ENCODE measurements around the gene CDK2. TPM values are rescaled to one million over a fixed set of nuclear protein-coding genes. Genes with fewer than 3 reads are reported as not detected.

Gene CDK2
- total and polyA plus RNA-seq, 4 donors = 14.5 to 54.4 (median 28.7) TPM

- Histone ChIP-seq H3K9me3 (ENCODE audit: control insufficient read depth, insufficient read depth, low read length) (no peaks in the 10 kb centered on the region), H3K27ac (ENCODE audit: low read depth, low read length) (no peak overlapping the region), H3K27me3 (ENCODE audit: control insufficient read depth, insufficient read depth, low read length) (peaks cover 13% of the 10 kb centered on the region), H3K4me3 (ENCODE audit: low read depth, low read length) (no peak overlapping the region), H3K36me3 (ENCODE audit: control insufficient read depth, insufficient read depth, low read length) (no peaks in the 10 kb centered on the region), H3K4me1 (ENCODE audit: control insufficient read depth, insufficient read depth, low read length) (peaks cover 28% of the 10 kb centered on the region)
- 73% methylated on average over 1 of the region's 8 CpGs for WGBS (ENCODE audit: insufficient coverage)
- no peak for DNase-seq (ENCODE audit: low read depth in 4 of 6, low spot score in 6 of 6)
Observed at GRCh38 chr12:55929306-55929791, 37.3 kb upstream of the CDK2 start.

DNA sequence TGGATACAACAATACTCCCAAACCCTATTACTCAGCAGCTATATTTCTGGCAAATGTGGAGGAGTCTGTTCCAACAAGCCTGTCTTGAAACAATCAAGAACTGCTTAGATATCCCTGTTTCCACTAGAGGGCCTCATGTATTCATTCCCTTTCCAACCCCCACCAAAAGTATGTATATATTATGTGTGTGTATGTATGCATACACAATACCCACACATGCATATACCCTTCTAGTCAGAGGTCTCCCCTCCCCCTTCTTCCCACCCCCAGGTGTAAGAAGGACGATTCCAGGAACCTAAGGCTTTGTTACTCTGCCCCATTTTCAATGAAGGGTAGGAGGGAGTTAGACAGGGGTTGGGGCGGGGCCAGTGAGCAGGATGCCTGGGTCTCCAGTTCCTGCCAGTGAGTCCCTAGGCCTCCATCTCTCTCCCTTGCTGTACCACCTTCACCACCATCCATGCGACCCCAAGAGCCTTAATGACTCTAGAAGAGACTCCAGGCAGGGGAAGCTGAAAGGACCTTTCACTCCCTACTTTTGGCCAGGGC lies 35.8 kb upstream of the CDK2 start, which contains the start of gene DGKA:
Gene DGKA, plus strand, starts transcription at position 392 of the 546 bp plus-strand sequence. CDS start 5,342 bp downstream, outside the sequence.
- no CpG with 5 or more reads among the region's 3 CpGs for WGBS (ENCODE audit: insufficient coverage)
- Histone ChIP-seq H3K9me3 (ENCODE audit: control insufficient read depth, insufficient read depth, low read length) (no peaks in the 10 kb centered on the region), H3K27ac (ENCODE audit: low read depth, low read length) (peak within 1 kb of the TSS; percentile 88), H3K4me3 (ENCODE audit: low read depth, low read length) (peak within 1 kb of the TSS; percentile 76), H3K4me1 (ENCODE audit: control insufficient read depth, insufficient read depth, low read length) (peaks cover 35% of the 10 kb centered on the region), H3K36me3 (ENCODE audit: control insufficient read depth, insufficient read depth, low read length) (no peaks in the 10 kb centered on the region), H3K27me3 (ENCODE audit: control insufficient read depth, insufficient read depth, low read length) (peaks cover 28% of the 10 kb centered on the region)
- peak in 2 of 6 donors; percentile 75 to 84 for DNase-seq (ENCODE audit: low read depth in 4 of 6, low spot score in 6 of 6)

DNA sequence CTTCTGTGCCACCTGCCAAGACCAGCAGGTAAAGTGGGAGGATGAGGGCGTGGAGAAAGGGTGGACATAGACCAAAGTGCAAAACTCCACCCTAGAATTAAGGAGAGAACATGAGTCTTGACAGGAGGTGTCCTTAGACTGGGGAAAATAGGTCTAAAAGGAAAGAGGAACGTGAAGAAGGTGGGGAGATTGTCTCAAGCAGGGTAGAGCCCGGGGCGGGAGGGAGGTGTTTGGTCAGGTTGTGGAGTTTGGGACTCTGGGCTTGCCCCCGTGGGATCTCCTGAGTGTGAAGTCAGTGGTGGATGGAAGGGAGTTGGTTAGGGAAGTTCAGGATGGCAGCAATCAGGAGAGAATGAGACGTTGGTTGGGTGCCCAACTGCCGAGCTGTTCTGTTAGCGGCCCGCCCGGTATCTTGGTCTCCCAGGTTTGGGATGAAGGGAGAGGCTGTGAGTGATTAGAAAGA lies 35.3 kb upstream of the CDK2 start:
- peak overlapping the region; percentile 76 for H3K4me3 ChIP-seq (ENCODE audit: low read depth, low read length)
- 17% methylated on average over 9 of the region's 10 CpGs for WGBS (ENCODE audit: insufficient coverage)
- H3K4me1 ChIP-seq (ENCODE audit: control insufficient read depth, insufficient read depth, low read length) = peaks cover 35% of the 10 kb centered on the region
- no peak for DNase-seq (ENCODE audit: low read depth in 4 of 6, low spot score in 6 of 6)
- no peaks in the 10 kb centered on the region for H3K9me3 ChIP-seq (ENCODE audit: control insufficient read depth, insufficient read depth, low read length)
- H3K36me3 ChIP-seq (ENCODE audit: control insufficient read depth, insufficient read depth, low read length) = no peaks in the 10 kb centered on the region
- H3K27me3 ChIP-seq (ENCODE audit: control insufficient read depth, insufficient read depth, low read length) = peaks cover 28% of the 10 kb centered on the region
- H3K27ac ChIP-seq (ENCODE audit: low read depth, low read length) = peak overlapping the region; percentile 88

DNA sequence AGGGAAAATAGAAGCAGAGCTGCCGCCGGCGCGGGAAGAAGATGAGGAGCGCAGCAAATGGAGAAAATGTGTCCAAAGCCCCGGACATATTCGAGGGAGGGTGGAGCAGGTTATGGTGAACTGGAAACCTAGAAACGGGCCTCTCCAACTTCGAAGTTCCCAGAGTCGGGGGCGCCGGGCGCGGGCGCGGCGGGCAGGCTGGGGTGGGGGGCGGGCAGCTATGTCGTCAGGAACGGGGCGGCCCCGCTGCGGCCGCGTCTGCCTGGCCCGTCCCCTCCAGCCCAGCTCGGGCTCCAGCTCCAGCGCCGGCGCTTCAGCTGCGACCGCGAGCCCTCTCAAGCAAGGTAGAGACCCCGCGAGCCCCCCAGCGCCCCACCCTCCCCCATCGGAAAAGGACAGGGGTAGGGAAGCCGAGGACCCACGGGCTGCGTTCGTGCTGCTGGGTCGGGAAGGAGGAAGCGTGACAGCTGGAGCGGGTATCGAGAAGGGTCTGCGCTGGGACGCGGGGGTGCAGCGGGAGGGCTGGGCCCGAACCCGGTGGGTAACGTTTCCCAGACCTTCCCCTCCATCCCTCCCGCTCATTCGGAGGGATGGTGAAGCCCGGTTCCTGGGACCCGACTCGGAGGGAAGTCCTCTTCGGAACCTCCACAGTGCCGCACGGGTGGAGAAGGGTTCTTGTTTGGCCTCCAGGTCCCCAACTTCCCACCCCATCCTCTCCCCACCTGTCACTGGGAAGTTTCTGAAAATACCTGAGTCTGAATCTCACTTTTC lies 34.7 kb upstream of the CDK2 start:
- peak overlapping the region; percentile 88 for H3K27ac ChIP-seq (ENCODE audit: low read depth, low read length)
- H3K9me3 ChIP-seq (ENCODE audit: control insufficient read depth, insufficient read depth, low read length) = no peaks in the 10 kb centered on the region
- WGBS (ENCODE audit: insufficient coverage) = under 1% methylated on average over 33 of the region's 60 CpGs
- DNase-seq (ENCODE audit: low read depth in 4 of 6, low spot score in 6 of 6) = peak in 2 of 6 donors; percentile 69 to 79
- H3K36me3 ChIP-seq (ENCODE audit: control insufficient read depth, insufficient read depth, low read length) = no peaks in the 10 kb centered on the region
- H3K27me3 ChIP-seq (ENCODE audit: control insufficient read depth, insufficient read depth, low read length) = peaks cover 30% of the 10 kb centered on the region
- peaks cover 35% of the 10 kb centered on the region for H3K4me1 ChIP-seq (ENCODE audit: control insufficient read depth, insufficient read depth, low read length)
- H3K4me3 ChIP-seq (ENCODE audit: low read depth, low read length) = peak overlapping the region; percentile 76

GRCh38 chr12:55932551-55932910 lies 34.1 kb upstream of the CDK2 start:
- Histone ChIP-seq H3K4me1 (ENCODE audit: control insufficient read depth, insufficient read depth, low read length) (peaks cover 35% of the 10 kb centered on the region), H3K36me3 (ENCODE audit: control insufficient read depth, insufficient read depth, low read length) (no peaks in the 10 kb centered on the region), H3K27me3 (ENCODE audit: control insufficient read depth, insufficient read depth, low read length) (peaks cover 30% of the 10 kb centered on the region), H3K4me3 (ENCODE audit: low read depth, low read length) (peak overlapping the region; percentile 76), H3K9me3 (ENCODE audit: control insufficient read depth, insufficient read depth, low read length) (no peaks in the 10 kb centered on the region), H3K27ac (ENCODE audit: low read depth, low read length) (peak overlapping the region; percentile 40)
- DNase-seq (ENCODE audit: low read depth in 4 of 6, low spot score in 6 of 6) = peak in 1 of 6 donors; percentile 28
- WGBS (ENCODE audit: insufficient coverage) = 9% methylated on average over 3 of the region's 4 CpGs

DNA sequence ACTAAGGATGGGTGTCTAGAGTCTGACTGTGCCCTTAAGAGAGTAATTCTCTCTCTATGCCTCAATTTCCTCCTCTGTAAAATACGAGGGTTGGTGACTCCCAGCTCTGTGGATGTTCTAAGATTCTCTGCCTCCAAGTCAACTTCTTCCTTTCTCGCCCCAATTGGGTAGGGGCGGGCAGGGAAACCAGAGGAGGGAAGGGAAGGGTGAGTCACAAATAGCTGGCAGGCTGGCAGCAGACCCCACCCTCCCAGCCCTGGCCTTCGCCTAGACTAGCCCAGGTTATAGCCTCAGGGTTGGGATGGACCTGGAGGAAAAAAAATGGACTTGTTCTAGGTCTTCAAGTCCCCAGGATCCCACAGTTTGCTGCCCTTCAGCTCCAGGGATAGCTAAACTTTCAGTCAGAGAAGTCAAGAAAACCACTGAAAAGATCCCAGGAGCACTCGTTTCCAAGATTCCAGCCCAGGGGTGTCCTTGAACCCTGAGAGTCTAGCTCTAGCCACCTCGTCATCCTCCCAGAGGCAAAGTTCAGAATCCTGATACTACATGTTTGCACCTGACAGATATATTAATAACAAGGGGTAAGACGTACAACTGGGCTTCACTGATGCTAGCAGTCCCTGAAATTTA lies 33.3 kb upstream of the CDK2 start:
- Histone ChIP-seq H3K36me3 (ENCODE audit: control insufficient read depth, insufficient read depth, low read length) (no peaks in the 10 kb centered on the region), H3K4me1 (ENCODE audit: control insufficient read depth, insufficient read depth, low read length) (peaks cover 29% of the 10 kb centered on the region), H3K9me3 (ENCODE audit: control insufficient read depth, insufficient read depth, low read length) (no peaks in the 10 kb centered on the region), H3K4me3 (ENCODE audit: low read depth, low read length) (no peak overlapping the region), H3K27ac (ENCODE audit: low read depth, low read length) (no peak overlapping the region), H3K27me3 (ENCODE audit: control insufficient read depth, insufficient read depth, low read length) (peaks cover 30% of the 10 kb centered on the region)
- 80% methylated on average over 3 of the region's 7 CpGs for WGBS (ENCODE audit: insufficient coverage)
- no peak for DNase-seq (ENCODE audit: low read depth in 4 of 6, low spot score in 6 of 6)

GRCh38 chr12:55933799-55934742 lies 32.6 kb upstream of the CDK2 start:
- no peak overlapping the region for H3K27ac ChIP-seq (ENCODE audit: low read depth, low read length)
- H3K4me3 ChIP-seq (ENCODE audit: low read depth, low read length) = no peak overlapping the region
- no peaks in the 10 kb centered on the region for H3K9me3 ChIP-seq (ENCODE audit: control insufficient read depth, insufficient read depth, low read length)
- H3K4me1 ChIP-seq (ENCODE audit: control insufficient read depth, insufficient read depth, low read length) = peaks cover 24% of the 10 kb centered on the region
- H3K27me3 ChIP-seq (ENCODE audit: control insufficient read depth, insufficient read depth, low read length) = peaks cover 30% of the 10 kb centered on the region
- DNase-seq (ENCODE audit: low read depth in 4 of 6, low spot score in 6 of 6) = no peak
- H3K36me3 ChIP-seq (ENCODE audit: control insufficient read depth, insufficient read depth, low read length) = no peaks in the 10 kb centered on the region
- no CpG with 5 or more reads among the region's 1 CpG for WGBS (ENCODE audit: insufficient coverage)

- WGBS (ENCODE audit: insufficient coverage) = 83% methylated on average over 1 of the region's 1 CpG
Observed at GRCh38 chr12:55934773-55935172, 31.9 kb upstream of the CDK2 start.

DNA sequence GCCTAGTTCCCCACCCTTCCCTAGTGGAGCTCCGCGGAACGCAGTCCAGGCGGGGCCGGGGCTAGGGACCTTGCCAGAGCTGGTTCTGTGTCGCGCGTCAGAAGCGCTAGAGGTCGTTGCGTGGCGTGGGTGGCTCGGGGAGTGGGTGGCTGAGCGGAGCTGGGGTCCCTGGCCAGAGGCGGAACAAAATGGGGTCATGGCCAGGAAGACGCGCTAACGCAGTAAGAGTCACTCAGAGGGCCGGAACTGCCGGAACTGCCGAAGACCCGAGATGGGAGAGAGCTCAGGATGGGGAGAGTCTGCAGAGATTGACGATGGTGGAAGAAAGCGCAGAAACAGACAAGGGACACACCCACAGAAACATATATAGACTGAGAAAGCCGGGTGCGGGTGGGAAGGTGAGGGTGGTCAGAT lies 30.9 kb upstream of the CDK2 start:
- WGBS (ENCODE audit: insufficient coverage) = 18% methylated on average over 24 of the region's 26 CpGs
- Histone ChIP-seq H3K36me3 (ENCODE audit: control insufficient read depth, insufficient read depth, low read length) (no peaks in the 10 kb centered on the region), H3K4me3 (ENCODE audit: low read depth, low read length) (no peak overlapping the region), H3K4me1 (ENCODE audit: control insufficient read depth, insufficient read depth, low read length) (peaks cover 36% of the 10 kb centered on the region), H3K9me3 (ENCODE audit: control insufficient read depth, insufficient read depth, low read length) (no peaks in the 10 kb centered on the region), H3K27me3 (ENCODE audit: control insufficient read depth, insufficient read depth, low read length) (peaks cover 30% of the 10 kb centered on the region), H3K27ac (ENCODE audit: low read depth, low read length) (no peak overlapping the region)
- DNase-seq (ENCODE audit: low read depth in 4 of 6, low spot score in 6 of 6) = no peak

More at GRCh38 chr12:55934773-55935172, 31.9 kb upstream of the CDK2 start:
- Histone ChIP-seq H3K27ac (ENCODE audit: low read depth, low read length) (no peak overlapping the region), H3K27me3 (ENCODE audit: control insufficient read depth, insufficient read depth, low read length) (peaks cover 30% of the 10 kb centered on the region), H3K4me3 (ENCODE audit: low read depth, low read length) (no peak overlapping the region), H3K9me3 (ENCODE audit: control insufficient read depth, insufficient read depth, low read length) (no peaks in the 10 kb centered on the region), H3K36me3 (ENCODE audit: control insufficient read depth, insufficient read depth, low read length) (no peaks in the 10 kb centered on the region), H3K4me1 (ENCODE audit: control insufficient read depth, insufficient read depth, low read length) (peaks cover 26% of the 10 kb centered on the region)
- DNase-seq (ENCODE audit: low read depth in 4 of 6, low spot score in 6 of 6) = no peak

Measured in spinal cord (tissue), 10 donors.